H54 (cell line): ENCODE results near the gene ARL15.
"Not testable (repeated sequence)": the region's sequence is repeated elsewhere in the genome, so short reads cannot be mapped to it uniquely, and the experiment has no call there.

Source experiments
- DNase-seq: peaks from one replicate; pipeline ENCODE4 v3.0.0; 2011; ENCODE audit warnings: low spot score, mixed read lengths; ENCODE audit not compliant: insufficient read length
- FAIRE-seq: peaks from 3 replicates; lab custom pipeline; 2011; peaks lifted over from hg19 to GRCh38; lab: Jason Lieb, UNC
- POLR2A ChIP-seq: IDR thresholded peaks from 2 replicates; pipeline ENCODE4 v1.6.1; 2011; ENCODE audit warnings: low read depth, mild to moderate bottlenecking, low read length

Gene ARL15

DNA sequence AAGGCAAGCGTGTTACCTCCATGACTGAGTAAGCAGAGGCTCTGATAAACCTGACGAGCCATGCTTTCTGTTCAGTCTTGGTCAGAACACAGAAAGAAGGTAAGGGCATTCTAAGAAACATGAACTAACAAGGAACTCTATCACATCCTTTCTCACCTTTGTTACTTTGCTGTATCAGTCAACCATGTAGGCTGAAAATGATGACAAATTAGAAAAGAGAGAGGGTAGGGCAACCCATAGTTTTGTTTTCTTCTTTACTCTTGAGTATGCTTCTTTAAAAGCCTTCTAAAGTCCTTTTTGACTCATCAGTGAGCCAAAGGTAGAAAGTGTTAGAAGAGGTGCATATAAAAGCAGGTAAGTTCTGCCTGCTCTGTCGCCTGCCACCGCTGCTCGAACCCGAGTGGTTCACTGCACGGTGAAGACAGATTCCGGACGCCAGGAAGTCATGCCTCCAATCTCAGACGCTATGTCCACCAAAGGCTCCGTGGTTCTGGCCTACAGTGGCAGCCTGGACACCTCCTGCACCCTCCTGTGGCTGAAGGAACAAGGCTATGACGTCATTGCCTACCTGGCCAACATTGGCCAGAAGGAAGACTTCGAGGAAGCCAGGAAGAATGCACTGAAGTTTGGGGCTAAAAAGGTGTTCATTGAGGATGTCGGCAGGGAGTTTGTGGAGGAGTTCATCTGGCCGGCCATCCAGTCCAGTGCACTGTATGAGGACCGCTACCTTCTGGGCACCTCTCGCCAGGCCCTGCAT is 451.5 kb downstream of the ARL15 start:
- FAIRE-seq: no peak
- no peak for DNase-seq
- TF ChIP-seq POLR2A: no peak

DNA sequence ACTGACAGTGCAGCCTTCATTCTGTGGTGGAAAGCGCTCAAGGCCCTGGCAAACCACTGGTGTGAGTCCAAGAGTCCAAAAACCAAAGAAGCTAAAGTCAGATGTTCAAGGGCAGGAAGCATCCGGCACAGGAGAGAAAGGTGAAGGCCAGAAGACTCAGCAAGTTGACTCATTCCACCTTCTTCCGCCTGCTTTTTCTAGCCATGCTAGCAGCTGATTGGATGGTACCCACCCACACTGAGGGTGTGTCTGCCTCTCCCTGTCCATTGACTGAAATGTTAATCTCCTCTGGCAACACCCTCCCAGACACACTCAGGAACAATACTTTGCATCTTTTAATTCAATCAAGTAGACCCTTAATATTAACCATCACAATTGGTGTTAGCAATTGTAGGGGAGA is 453.9 kb downstream of the ARL15 start:
- FAIRE-seq (no peak), DNase-seq (no peak)
- TF ChIP-seq POLR2A: no peak

DNA sequence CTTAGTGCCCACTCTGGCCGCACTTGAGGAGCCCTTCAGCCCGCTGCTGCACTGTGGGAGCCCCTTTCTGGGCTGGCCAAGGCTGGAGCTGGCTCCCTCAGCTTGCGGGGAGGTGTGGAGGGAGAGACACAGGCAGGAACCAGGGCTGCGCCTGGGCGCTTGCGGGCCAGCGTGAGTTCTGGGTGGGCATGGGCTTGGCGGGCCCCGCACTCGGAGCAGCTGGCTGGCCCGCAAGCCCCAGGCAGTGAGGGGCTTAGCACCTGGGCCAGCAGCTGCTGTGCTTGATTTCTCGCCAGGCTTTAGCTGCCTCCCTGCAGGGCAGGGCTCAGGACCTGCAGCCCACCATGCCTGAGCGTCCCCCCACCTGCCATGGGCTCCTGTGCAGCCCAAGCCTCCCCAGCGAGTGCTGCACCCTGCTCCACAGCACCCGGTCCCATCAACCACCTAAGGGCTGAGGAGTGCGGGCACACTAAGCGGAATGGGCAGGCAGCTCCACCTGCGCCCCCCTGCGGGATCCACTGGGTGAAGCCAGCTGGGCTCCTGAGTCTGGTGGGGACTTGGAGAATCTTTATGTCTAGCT is 473.4 kb downstream of the ARL15 start:
- FAIRE-seq, DNase-seq: not testable (repeated sequence)

DNA sequence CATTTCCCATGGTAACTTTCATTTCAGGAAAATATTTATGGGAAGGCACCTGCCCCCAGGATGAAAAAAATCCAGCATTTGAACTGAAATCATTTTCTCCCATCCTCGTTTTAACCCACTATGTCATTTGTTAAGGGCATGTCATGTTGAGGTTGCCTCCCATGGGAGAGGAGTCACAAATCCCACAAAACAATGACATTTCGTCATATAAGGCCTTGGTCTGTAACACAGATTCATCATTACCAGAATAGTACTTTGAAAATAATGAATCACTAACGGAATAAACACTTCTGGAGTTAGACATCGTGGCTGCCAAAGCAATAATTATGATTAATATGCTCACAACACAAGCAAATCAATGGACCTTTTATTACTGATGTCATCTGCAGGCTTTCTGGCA is 475.9 kb downstream of the ARL15 start:
- DNase-seq (no peak), FAIRE-seq (no peak)
- no peak for TF ChIP-seq POLR2A
